Neural progenitor cell (in vitro differentiated cells): ENCODE data around the gene SH2D1B. TPM values are rescaled to one million over a fixed set of nuclear protein-coding genes. Genes with fewer than 3 reads are reported as not detected.

Experiments used
- DNase-seq: peaks from one replicate; pipeline ENCODE4 v3.0.0-alpha.2; 2016; ENCODE audit warnings: low spot score
- H2AFZ ChIP-seq: fragments of 200-600 bp; sonication (generic); replicated peaks from 2 replicates; pipeline ENCODE4 v1.6.1; 2016; ENCODE audit warnings: antibody characterized with exemption
- H3F3A ChIP-seq: fragments of 200-600 bp; sonication (generic); 2 replicates; pipeline ENCODE4 v1.6.1; 2016; ENCODE audit warnings: antibody characterized with exemption, low read depth
- H3K27ac ChIP-seq: fragments of 200-600 bp; sonication (generic); 2 replicates; pipeline ENCODE4 v1.5.1; 2016; ENCODE audit warnings: mild to moderate bottlenecking
- H3K27me3 ChIP-seq: fragments of 200-600 bp; sonication (generic); 2 replicates; pipeline ENCODE4 v1.6.1; 2016; ENCODE audit warnings: mild to moderate bottlenecking, moderate library complexity
- H3K36me3 ChIP-seq: fragments of 200-600 bp; sonication (generic); 2 replicates; pipeline ENCODE4 v1.5.1; 2016
- H3K4me1 ChIP-seq: fragments of 200-600 bp; sonication (generic); 2 replicates; pipeline ENCODE4 v1.6.1; 2016; ENCODE audit warnings: mixed run types
- H3K4me2 ChIP-seq: fragments of 200-600 bp; sonication (generic); 2 replicates; pipeline ENCODE4 v1.6.1; 2016
- H3K4me3 ChIP-seq: fragments of 200-600 bp; sonication (generic); 2 replicates; pipeline ENCODE4 v1.5.1; 2016
- H3K79me2 ChIP-seq: fragments of 200-600 bp; sonication (generic); 2 replicates; pipeline ENCODE4 v1.6.1; 2016; ENCODE audit warnings: low read depth
- H3K9ac ChIP-seq: fragments of 200-600 bp; sonication (generic); 2 replicates; pipeline ENCODE4 v1.6.1; 2016
- H3K9me3 ChIP-seq: fragments of 200-600 bp; sonication (generic); 2 replicates; pipeline ENCODE4 v1.5.1; 2016; ENCODE audit warnings: low read depth
- H4K20me1 ChIP-seq: fragments of 200-600 bp; sonication (generic); 2 replicates; pipeline ENCODE4 v1.6.1; 2016; ENCODE audit warnings: low read depth
- H3K27ac Mint-ChIP-seq: 3 replicates; pipeline ENCODE4 v1.8.0; 2021; ENCODE audit warnings: mixed read lengths
- H3K27me3 Mint-ChIP-seq: 2 replicates; pipeline ENCODE4 v1.8.0; 2022; ENCODE audit warnings: low read depth, mild to moderate bottlenecking, inconsistent platforms, moderate library complexity, mixed read lengths; ENCODE audit not compliant: insufficient read depth
- H3K36me3 Mint-ChIP-seq: 3 replicates; pipeline ENCODE4 v1.8.0; 2021; ENCODE audit warnings: mixed read lengths
- H3K4me1 Mint-ChIP-seq: 3 replicates; pipeline ENCODE4 v1.8.0; 2021; ENCODE audit warnings: mixed read lengths
- H3K4me3 Mint-ChIP-seq: 3 replicates; pipeline ENCODE4 v1.8.0; 2021; ENCODE audit warnings: mild to moderate bottlenecking, moderate library complexity, mixed read lengths
- H3K9me3 Mint-ChIP-seq: 3 replicates; pipeline ENCODE4 v1.8.0; 2020; ENCODE audit warnings: mixed read lengths
- CTCF ChIP-seq: fragments of 200-600 bp; sonication (generic); IDR thresholded peaks from 2 replicates; pipeline ENCODE4 v1.5.1; 2017; ENCODE audit warnings: antibody characterized with exemption, mild to moderate bottlenecking
- EZH2 ChIP-seq: fragments of 200-600 bp; sonication (generic); IDR thresholded peaks from 2 replicates; pipeline ENCODE4 v1.6.1; 2017; ENCODE audit warnings: antibody characterized with exemption, mild to moderate bottlenecking, moderate library complexity
- EZH2phosphoT487 ChIP-seq: fragments of 200-600 bp; sonication (generic); IDR thresholded peaks from 2 replicates; pipeline ENCODE4 v1.6.1; 2017; ENCODE audit warnings: antibody characterized with exemption
- total RNA-seq: library from RNA; depleted of rRNA; stranded (reverse); fragments of >200 nt; gene quantifications from 2 replicates; pipeline ENCODE4 v1.2.3, GENCODE V29; 2015; ENCODE audit warnings: low replicate concordance

SH2D1B gene
- total RNA-seq, 1 donor from 2014 or later, result not detected

- Histone ChIP-seq H3K27ac (no peak overlapping the region), H4K20me1 (no peaks in the 10 kb centered on the region), H3K9me3 (no peaks in the 10 kb centered on the region), H3K79me2 (no peaks in the 10 kb centered on the region), H3K9ac (no peak overlapping the region), H3K4me1 (no peaks in the 10 kb centered on the region), H3K27me3 (no peaks in the 10 kb centered on the region), H2AFZ (no peak overlapping the region), H3K4me2 (no peak overlapping the region), H3K36me3 (no peaks in the 10 kb centered on the region), H3F3A (no peaks in the 10 kb centered on the region), H3K4me3 (no peak overlapping the region)
- no peak for TF ChIP-seq EZH2
- TF ChIP-seq CTCF, result no peak
- TF ChIP-seq EZH2phosphoT487, result no peak
- no peak overlapping the region for H3K4me3 Mint-ChIP-seq
- no peak for DNase-seq
- H3K4me1 Mint-ChIP-seq, result peaks cover 8% of the 10 kb centered on the region
- H3K9me3 Mint-ChIP-seq, result no peaks in the 10 kb centered on the region
- H3K36me3 Mint-ChIP-seq, result peaks cover 33% of the 10 kb centered on the region
- peaks cover 5% of the 10 kb centered on the region for H3K27me3 Mint-ChIP-seq
- H3K27ac Mint-ChIP-seq, result no peak overlapping the region
Measured at GRCh38 chr1:162365284-162366020, 46.5 kb downstream of the SH2D1B start.

GRCh38 chr1:162364498-162364897 is 47.4 kb downstream of the SH2D1B start:
- TF ChIP-seq EZH2phosphoT487 (no peak), CTCF (no peak), EZH2 (no peak)
- H3K27ac Mint-ChIP-seq, result no peak overlapping the region
- no peaks in the 10 kb centered on the region for H3F3A ChIP-seq
- no peaks in the 10 kb centered on the region for H3K4me1 ChIP-seq
- DNase-seq, result no peak
- no peaks in the 10 kb centered on the region for H4K20me1 ChIP-seq
- H3K4me3 Mint-ChIP-seq, result no peak overlapping the region
- peaks cover 14% of the 10 kb centered on the region for H3K4me1 Mint-ChIP-seq
- H3K9ac ChIP-seq, result no peak overlapping the region
- H3K4me3 ChIP-seq, result no peak overlapping the region
- no peaks in the 10 kb centered on the region for H3K9me3 ChIP-seq
- H3K27me3 Mint-ChIP-seq, result peaks cover 5% of the 10 kb centered on the region
- peaks cover 38% of the 10 kb centered on the region for H3K36me3 Mint-ChIP-seq
- no peak overlapping the region for H2AFZ ChIP-seq
- no peak overlapping the region for H3K27ac ChIP-seq
- no peaks in the 10 kb centered on the region for H3K36me3 ChIP-seq
- no peaks in the 10 kb centered on the region for H3K9me3 Mint-ChIP-seq
- no peaks in the 10 kb centered on the region for H3K27me3 ChIP-seq
- no peaks in the 10 kb centered on the region for H3K79me2 ChIP-seq
- H3K4me2 ChIP-seq, result no peak overlapping the region

GRCh38 chr1:162363823-162364222 is 48.1 kb downstream of the SH2D1B start:
- Histone ChIP-seq H2AFZ (no peak overlapping the region), H3K9ac (no peak overlapping the region), H3K27ac (no peak overlapping the region), H3K27me3 (no peaks in the 10 kb centered on the region), H3F3A (no peaks in the 10 kb centered on the region), H3K4me1 (no peaks in the 10 kb centered on the region), H3K4me2 (no peak overlapping the region), H3K79me2 (no peaks in the 10 kb centered on the region), H3K9me3 (no peaks in the 10 kb centered on the region), H3K4me3 (no peak overlapping the region), H3K36me3 (no peaks in the 10 kb centered on the region), H4K20me1 (no peaks in the 10 kb centered on the region)
- DNase-seq, result no peak
- TF ChIP-seq EZH2 (no peak), EZH2phosphoT487 (no peak), CTCF (no peak)
- H3K27ac Mint-ChIP-seq, result no peak overlapping the region
- peaks cover 5% of the 10 kb centered on the region for H3K27me3 Mint-ChIP-seq
- no peaks in the 10 kb centered on the region for H3K9me3 Mint-ChIP-seq
- no peak overlapping the region for H3K4me3 Mint-ChIP-seq
- peaks cover 17% of the 10 kb centered on the region for H3K4me1 Mint-ChIP-seq
- peaks cover 41% of the 10 kb centered on the region for H3K36me3 Mint-ChIP-seq
